Measurements from ENCODE around the gene LENEP.

GRCh38 chr1:155032886-155033285, 39.5 kb downstream of the LENEP start:
- TF ChIP-seq CEBPB (IDR thresholded peaks at IDR 0.05) (no peak), GATA3 (IDR thresholded peaks at IDR 0.05; ENCODE audit: borderline replicate concordance) (no peak), MAX (IDR thresholded peaks at IDR 0.05) (no peak), RAD21 (conservative IDR thresholded peaks at IDR 0.05 in 1 of 2, IDR thresholded peaks at IDR 0.05 in 1 of 2) (no peak), RFX5 (IDR thresholded peaks at IDR 0.05) (no peak), CTCF (IDR thresholded peaks at IDR 0.05) (no peak)

Data from A549 (cell line).